Measurements from ENCODE around the gene NASP.

NASP gene

DNA sequence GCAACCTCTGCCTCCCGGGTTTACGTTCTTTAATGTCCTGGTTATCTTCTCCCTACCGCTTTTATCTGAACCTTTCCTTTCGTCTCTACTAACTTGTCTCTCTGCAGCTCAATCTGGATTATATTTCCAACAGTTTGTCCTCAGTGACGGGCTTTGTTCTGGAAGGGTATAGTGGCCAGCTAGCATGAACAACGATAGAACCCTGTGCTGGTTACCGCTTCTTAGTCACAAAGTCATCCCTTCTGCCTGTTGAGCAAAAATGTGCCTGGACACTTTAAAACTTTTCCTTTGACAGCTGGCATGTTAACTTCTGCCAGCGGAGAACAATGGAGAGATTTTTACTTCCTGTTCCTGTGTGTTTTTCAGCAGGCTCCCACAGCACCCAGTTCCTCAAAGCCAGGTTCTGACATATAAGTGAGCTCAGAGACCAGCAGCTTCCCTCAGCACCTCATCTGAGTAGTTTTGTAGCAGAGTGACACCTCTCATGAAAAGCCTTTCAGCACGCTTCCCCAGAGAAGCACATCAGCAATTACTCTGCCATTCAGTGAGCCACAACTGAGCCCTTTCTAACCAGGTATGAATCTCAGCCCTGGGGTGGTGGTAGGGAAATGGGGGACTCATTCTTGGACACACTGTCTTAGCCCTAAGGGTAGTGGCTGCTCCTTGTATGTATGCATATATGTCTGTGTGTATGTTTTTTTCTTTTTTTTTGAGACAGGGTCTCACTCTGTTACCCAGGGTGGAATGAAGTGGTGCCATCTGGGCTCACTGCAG lies 63.6 kb downstream of the NASP start:
- peaks cover 16% of the 10 kb centered on the region for H3K36me3 Mint-ChIP-seq
- H3K9me3 Mint-ChIP-seq = no peaks in the 10 kb centered on the region
- DNase-seq (ENCODE audit: low spot score in 2 of 2) (no peak), ATAC-seq (ENCODE audit: low read depth) (no peak)
- peak overlapping the region; percentile 51 for H3K27ac Mint-ChIP-seq
- peaks cover 11% of the 10 kb centered on the region for H3K4me1 Mint-ChIP-seq
- no peaks in the 10 kb centered on the region for H3K27me3 Mint-ChIP-seq
- no peak overlapping the region for H3K4me3 Mint-ChIP-seq

- no peak for ATAC-seq (ENCODE audit: low read depth)
Observed at GRCh38 chr1:45654540-45655280, 70.9 kb downstream of the NASP start.

DNA sequence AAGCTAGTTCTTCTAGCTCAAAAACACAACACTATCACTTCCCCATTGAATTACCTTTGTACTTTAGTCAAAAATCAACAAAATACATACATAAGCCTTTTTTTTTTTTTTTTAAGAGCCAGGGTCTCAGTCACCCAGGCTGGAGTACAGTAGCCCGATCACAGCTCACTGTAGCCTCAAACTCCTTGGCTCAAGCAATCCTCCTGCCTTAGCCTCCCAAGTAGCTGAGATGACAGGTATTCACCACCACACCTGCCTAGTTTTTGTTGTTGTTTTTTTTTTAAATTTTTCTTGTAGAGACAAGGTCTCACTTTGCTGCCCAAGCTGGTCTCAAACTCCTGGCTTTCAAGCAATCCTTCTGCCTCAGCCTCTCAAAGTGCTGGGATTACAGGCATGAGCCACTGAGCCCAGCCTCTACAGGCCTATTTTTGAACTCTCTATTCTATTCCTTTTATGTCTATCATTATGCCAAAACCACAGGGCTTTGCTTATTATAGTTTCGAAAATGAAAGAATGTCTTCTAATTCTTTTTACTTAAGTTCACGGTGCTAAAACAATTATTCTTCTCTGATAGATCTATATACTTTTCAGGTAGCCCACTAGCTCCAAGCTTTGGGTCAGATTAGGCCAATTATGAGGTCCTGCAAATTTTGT lies 72.9 kb downstream of the NASP start:
- no peak for ATAC-seq (ENCODE audit: low read depth)
- Mint-ChIP-seq H3K27me3 (no peaks in the 10 kb centered on the region), H3K27ac (no peak overlapping the region), H3K36me3 (peaks cover 23% of the 10 kb centered on the region), H3K4me3 (no peak overlapping the region), H3K4me1 (no peaks in the 10 kb centered on the region), H3K9me3 (no peaks in the 10 kb centered on the region)
- DNase-seq (ENCODE audit: low spot score in 2 of 2) = no peak

More at GRCh38 chr1:45654540-45655280, 70.9 kb downstream of the NASP start:
- no peak for DNase-seq (ENCODE audit: low spot score in 2 of 2)
- Mint-ChIP-seq H3K4me1 (peaks cover 3% of the 10 kb centered on the region), H3K27me3 (no peaks in the 10 kb centered on the region), H3K36me3 (peaks cover 27% of the 10 kb centered on the region), H3K9me3 (no peaks in the 10 kb centered on the region), H3K27ac (no peak overlapping the region), H3K4me3 (no peak overlapping the region)

DNA sequence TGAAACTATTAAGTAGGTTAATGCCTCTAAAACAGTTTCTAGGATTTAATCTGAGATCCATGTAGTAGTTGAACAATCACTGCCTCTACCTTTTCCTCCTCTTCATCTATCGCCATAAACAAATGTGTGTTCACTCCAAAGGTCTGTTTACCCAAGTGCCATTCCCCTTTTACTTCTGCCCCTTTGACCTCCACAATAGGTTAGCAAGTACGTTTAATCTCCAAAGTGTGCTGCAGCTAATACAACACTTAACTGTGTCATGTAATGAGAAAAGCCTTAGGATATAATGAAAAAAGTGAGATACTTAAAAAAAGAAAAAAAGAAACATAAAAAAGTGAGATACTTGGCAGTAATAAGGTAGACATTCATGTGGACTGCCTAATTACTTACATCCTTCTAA lies 74.3 kb downstream of the NASP start:
- Mint-ChIP-seq H3K27me3 (no peaks in the 10 kb centered on the region), H3K4me1 (peaks cover 3% of the 10 kb centered on the region), H3K27ac (no peak overlapping the region), H3K36me3 (peaks cover 21% of the 10 kb centered on the region), H3K4me3 (no peak overlapping the region), H3K9me3 (no peaks in the 10 kb centered on the region)
- no peak for DNase-seq (ENCODE audit: low spot score in 2 of 2)
- ATAC-seq (ENCODE audit: low read depth) = no peak

- ATAC-seq (ENCODE audit: low read depth) (no peak), DNase-seq (ENCODE audit: low spot score in 2 of 2) (no peak)
- Mint-ChIP-seq H3K4me1 (peaks cover 6% of the 10 kb centered on the region), H3K27ac (no peak overlapping the region), H3K27me3 (no peaks in the 10 kb centered on the region), H3K9me3 (no peaks in the 10 kb centered on the region), H3K36me3 (peaks cover 24% of the 10 kb centered on the region), H3K4me3 (no peak overlapping the region)
Observed at GRCh38 chr1:45659222-45659621, 75.4 kb downstream of the NASP start.

- no peaks in the 10 kb centered on the region for H3K9me3 Mint-ChIP-seq
- no peaks in the 10 kb centered on the region for H3K27me3 Mint-ChIP-seq
- H3K4me1 Mint-ChIP-seq = peaks cover 9% of the 10 kb centered on the region
- DNase-seq (ENCODE audit: low spot score in 2 of 2) (no peak), ATAC-seq (ENCODE audit: low read depth) (no peak)
- peaks cover 23% of the 10 kb centered on the region for H3K36me3 Mint-ChIP-seq
- no peak overlapping the region for H3K27ac Mint-ChIP-seq
- H3K4me3 Mint-ChIP-seq = no peak overlapping the region
Observed at GRCh38 chr1:45660336-45660735, 76.5 kb downstream of the NASP start.

DNA sequence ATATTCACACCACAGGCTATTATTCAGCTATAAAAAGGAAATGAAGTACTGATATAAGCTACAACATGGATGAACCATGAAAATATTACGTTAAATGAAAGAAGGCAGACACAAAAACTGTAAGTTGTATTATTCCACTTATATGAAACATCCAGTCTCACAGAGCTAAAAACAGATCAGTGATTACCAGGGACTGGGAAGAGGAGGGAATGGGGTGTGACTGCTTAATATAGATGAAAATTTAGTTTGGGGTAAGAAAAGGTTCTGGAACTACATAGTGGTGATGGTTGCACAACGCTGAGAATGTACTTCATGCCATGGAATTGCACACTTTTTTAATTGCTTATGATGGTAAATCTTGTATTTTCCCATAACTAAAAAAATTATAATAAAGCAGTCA lies 83.0 kb downstream of the NASP start:
- peaks cover 34% of the 10 kb centered on the region for H3K4me1 Mint-ChIP-seq
- H3K27ac Mint-ChIP-seq = peak overlapping the region; percentile 47
- H3K27me3 Mint-ChIP-seq = no peaks in the 10 kb centered on the region
- no peak overlapping the region for H3K4me3 Mint-ChIP-seq
- ATAC-seq (ENCODE audit: low read depth) = no peak
- peaks cover 11% of the 10 kb centered on the region for H3K36me3 Mint-ChIP-seq
- no peak for DNase-seq (ENCODE audit: low spot score in 2 of 2)
- no peaks in the 10 kb centered on the region for H3K9me3 Mint-ChIP-seq

DNA sequence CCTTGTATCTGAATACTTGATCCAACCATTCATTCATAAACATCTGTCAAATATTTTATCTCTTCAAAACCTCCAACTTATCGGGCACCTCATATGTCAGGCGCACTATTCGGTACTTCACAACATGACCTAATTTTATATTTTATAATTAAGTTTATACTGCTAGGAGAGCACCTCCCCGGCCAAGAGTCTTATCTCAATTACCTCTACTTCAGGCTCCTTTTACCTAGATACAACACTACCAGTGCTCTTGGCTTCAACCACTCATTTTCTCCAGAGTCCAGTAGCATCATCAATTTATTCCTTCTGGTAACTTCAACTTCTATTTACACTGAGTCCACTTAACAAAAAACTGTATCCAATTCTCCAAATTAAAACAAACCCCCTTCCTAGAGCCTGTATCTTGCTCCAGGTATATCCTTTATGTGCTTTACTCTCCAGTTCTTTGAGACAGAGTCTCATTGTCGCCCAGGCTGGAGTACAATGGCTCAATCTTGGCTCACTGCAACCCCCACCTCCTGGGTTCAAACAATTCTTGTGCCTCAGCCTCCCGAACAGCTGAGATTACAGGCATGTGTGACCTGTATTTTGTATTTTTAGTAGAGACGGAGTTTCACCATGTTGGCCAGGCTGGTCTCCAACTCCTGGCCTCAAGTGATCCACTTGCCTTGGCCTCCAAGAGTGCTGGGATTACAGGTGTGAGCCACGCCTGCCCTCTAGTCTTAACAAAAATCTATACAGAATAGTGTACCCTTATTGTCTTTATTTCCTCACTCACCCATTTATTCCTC lies 83.7 kb downstream of the NASP start:
- H3K27ac Mint-ChIP-seq = peak overlapping the region; percentile 47
- ATAC-seq (ENCODE audit: low read depth) (no peak), DNase-seq (ENCODE audit: low spot score in 2 of 2) (no peak)
- no peaks in the 10 kb centered on the region for H3K9me3 Mint-ChIP-seq
- peaks cover 34% of the 10 kb centered on the region for H3K4me1 Mint-ChIP-seq
- peaks cover 12% of the 10 kb centered on the region for H3K36me3 Mint-ChIP-seq
- no peaks in the 10 kb centered on the region for H3K27me3 Mint-ChIP-seq
- H3K4me3 Mint-ChIP-seq = no peak overlapping the region

Measured in memory B cell (primary cell).